GM12865 (cell line): ENCODE data around the gene NUMB.

ENCODE experiments used
- DNase-seq: peaks from one replicate; pipeline ENCODE4 v3.0.0; 2010; ENCODE audit warnings: low read depth
- H3K4me3 ChIP-seq: 2 replicates; pipeline ENCODE4 v1.5.1; 2011; ENCODE audit warnings: mild to moderate bottlenecking, low read depth, low read length, control low read depth
- CTCF ChIP-seq: IDR thresholded peaks from 2 replicates; pipeline ENCODE4 v1.5.1; 2011; ENCODE audit warnings: low read length, control low read depth, low read depth, inconsistent platforms; ENCODE audit not compliant: insufficient read depth; ENCODE audit errors: missing control alignments

NUMB gene

GRCh38 chr14:73263606-73264005, 194.7 kb downstream of the NUMB start:
- H3K4me3 ChIP-seq = no peak overlapping the region
- DNase-seq = no peak
- TF ChIP-seq CTCF = no peak

GRCh38 chr14:73262427-73263183, 195.7 kb downstream of the NUMB start:
- H3K4me3 ChIP-seq = no peak overlapping the region
- TF ChIP-seq CTCF = no peak
- DNase-seq = no peak

- TF ChIP-seq CTCF = no peak
- no peak for DNase-seq
- no peak overlapping the region for H3K4me3 ChIP-seq
These were observed 196.6 kb downstream of the NUMB start for GRCh38 chr14:73261520-73262426.

GRCh38 chr14:73261075-73261474, 197.3 kb downstream of the NUMB start:
- no peak for DNase-seq
- H3K4me3 ChIP-seq = no peak overlapping the region
- no peak for TF ChIP-seq CTCF

- no peak for DNase-seq
- no peak overlapping the region for H3K4me3 ChIP-seq
- TF ChIP-seq CTCF = no peak
These were observed 197.8 kb downstream of the NUMB start for GRCh38 chr14:73260574-73260973.

- no peak overlapping the region for H3K4me3 ChIP-seq
- TF ChIP-seq CTCF = no peak
- no peak for DNase-seq
These were observed 198.5 kb downstream of the NUMB start for GRCh38 chr14:73259837-73260236.
